ENCODE measurements around the gene AACS.
A peak's percentile ranks its signal among the peaks of the same experiment; 100 is the strongest.

The AACS gene

GRCh38 chr12:125160281-125160955 is 95.2 kb downstream of the AACS start:
- H3K9me2 ChIP-seq (replicated peaks; ENCODE audit: control insufficient read depth, low read length) = no peaks in the 10 kb centered on the region
- peaks cover 15% of the 10 kb centered on the region for H3K4me1 ChIP-seq (ENCODE audit: control insufficient read depth, low read length)
- no peak overlapping the region for H3K27ac ChIP-seq (ENCODE audit: low read depth, low read length)
- H3K27me3 ChIP-seq (ENCODE audit: control insufficient read depth, low read length) = no peaks in the 10 kb centered on the region
- H4K20me1 ChIP-seq (ENCODE audit: control insufficient read depth, insufficient read depth, low read depth, low read length) = no peaks in the 10 kb centered on the region
- no peaks in the 10 kb centered on the region for H3K79me2 ChIP-seq (ENCODE audit: control insufficient read depth, low read length)
- TF ChIP-seq EZH2phosphoT487 (IDR thresholded peaks at IDR 0.05; ENCODE audit: borderline replicate concordance, low read length) (no peak), CTCF (IDR thresholded peaks at IDR 0.05; ENCODE audit: low read depth, low read length, poor library complexity, severe bottlenecking) (no peak)
- H3F3A ChIP-seq (ENCODE audit: control insufficient read depth, insufficient read depth) = no peaks in the 10 kb centered on the region
- no peak overlapping the region for H3K4me2 ChIP-seq (ENCODE audit: low read length)
- H3K4me3 ChIP-seq (ENCODE audit: low read length) = no peak overlapping the region
- no peaks in the 10 kb centered on the region for H3K36me3 ChIP-seq (ENCODE audit: control insufficient read depth, low read length)
- no peaks in the 10 kb centered on the region for H3K9me3 ChIP-seq (ENCODE audit: control insufficient read depth, insufficient read depth, low read length)

GRCh38 chr12:125161712-125162022 is 96.4 kb downstream of the AACS start:
- no peaks in the 10 kb centered on the region for H3K9me3 ChIP-seq (ENCODE audit: control insufficient read depth, insufficient read depth, low read length)
- H3K79me2 ChIP-seq (ENCODE audit: control insufficient read depth, low read length) = no peaks in the 10 kb centered on the region
- H3K4me3 ChIP-seq (ENCODE audit: low read length) = no peak overlapping the region
- H3K9me2 ChIP-seq (replicated peaks; ENCODE audit: control insufficient read depth, low read length) = no peaks in the 10 kb centered on the region
- no peak for TF ChIP-seq EZH2phosphoT487 (IDR thresholded peaks at IDR 0.05; ENCODE audit: borderline replicate concordance, low read length)
- no peak for TF ChIP-seq CTCF (IDR thresholded peaks at IDR 0.05; ENCODE audit: low read depth, low read length, poor library complexity, severe bottlenecking)
- H3F3A ChIP-seq (ENCODE audit: control insufficient read depth, insufficient read depth) = no peaks in the 10 kb centered on the region
- H3K36me3 ChIP-seq (ENCODE audit: control insufficient read depth, low read length) = no peaks in the 10 kb centered on the region
- no peaks in the 10 kb centered on the region for H3K27me3 ChIP-seq (ENCODE audit: control insufficient read depth, low read length)
- H4K20me1 ChIP-seq (ENCODE audit: control insufficient read depth, insufficient read depth, low read depth, low read length) = no peaks in the 10 kb centered on the region
- peak overlapping the region; percentile 29; the same call in 1 of the 2 replicates for H3K4me2 ChIP-seq (ENCODE audit: low read length)
- peaks cover 12% of the 10 kb centered on the region for H3K4me1 ChIP-seq (ENCODE audit: control insufficient read depth, low read length)
- H3K27ac ChIP-seq (ENCODE audit: low read depth, low read length) = no peak overlapping the region

GRCh38 chr12:125162489-125163028 is 97.3 kb downstream of the AACS start:
- Histone ChIP-seq H3K4me2 (ENCODE audit: low read length) (no peak overlapping the region), H3K27me3 (ENCODE audit: control insufficient read depth, low read length) (no peaks in the 10 kb centered on the region), H4K20me1 (ENCODE audit: control insufficient read depth, insufficient read depth, low read depth, low read length) (no peaks in the 10 kb centered on the region), H3K79me2 (ENCODE audit: control insufficient read depth, low read length) (no peaks in the 10 kb centered on the region), H3K9me3 (ENCODE audit: control insufficient read depth, insufficient read depth, low read length) (no peaks in the 10 kb centered on the region), H3K4me3 (ENCODE audit: low read length) (no peak overlapping the region), H3K9me2 (replicated peaks; ENCODE audit: control insufficient read depth, low read length) (no peaks in the 10 kb centered on the region), H3K4me1 (ENCODE audit: control insufficient read depth, low read length) (peaks cover 12% of the 10 kb centered on the region), H3K36me3 (ENCODE audit: control insufficient read depth, low read length) (no peaks in the 10 kb centered on the region), H3F3A (ENCODE audit: control insufficient read depth, insufficient read depth) (no peaks in the 10 kb centered on the region), H3K27ac (ENCODE audit: low read depth, low read length) (no peak overlapping the region)
- TF ChIP-seq CTCF (IDR thresholded peaks at IDR 0.05; ENCODE audit: low read depth, low read length, poor library complexity, severe bottlenecking) (no peak), EZH2phosphoT487 (IDR thresholded peaks at IDR 0.05; ENCODE audit: borderline replicate concordance, low read length) (no peak)

Data from DOHH2 (cell line).